Nephron progenitor cell (in vitro differentiated cells): Measurements from ENCODE around the gene INPP5D.
"Not testable (repeated sequence)": the region's sequence is repeated elsewhere in the genome, so short reads cannot be mapped to it uniquely, and the experiment has no call there.

Experiments
- DNase-seq: peaks from one replicate; pipeline ENCODE4 v3.0.0; 2021
- H3K27ac Mint-ChIP-seq: 2 replicates; pipeline ENCODE4 v1.8.0; 2021; ENCODE audit warnings: mild to moderate bottlenecking, moderate library complexity, mixed read lengths
- H3K27me3 Mint-ChIP-seq: 2 replicates; pipeline ENCODE4 v1.8.0; 2021; ENCODE audit warnings: mild to moderate bottlenecking, low read depth, mixed read lengths; ENCODE audit not compliant: poor library complexity
- H3K36me3 Mint-ChIP-seq: 2 replicates; pipeline ENCODE4 v1.8.0; 2021; ENCODE audit warnings: low read depth, mixed read lengths
- H3K4me1 Mint-ChIP-seq: 2 replicates; pipeline ENCODE4 v1.8.0; 2021; ENCODE audit warnings: mixed read lengths
- H3K4me3 Mint-ChIP-seq: 2 replicates; pipeline ENCODE4 v1.8.0; 2021; ENCODE audit warnings: mild to moderate bottlenecking, moderate library complexity, mixed read lengths
- H3K9me3 Mint-ChIP-seq: 2 replicates; pipeline ENCODE4 v1.8.0; 2021; ENCODE audit warnings: mild to moderate bottlenecking, moderate library complexity, mixed read lengths
- CTCF ChIP-seq: fragments of 200-600 bp; sonication (generic); IDR thresholded peaks from 2 replicates; pipeline ENCODE4 v1.5.0; 2021; ENCODE audit warnings: antibody characterized with exemption

INPP5D gene

GRCh38 chr2:233156001-233156400 is 95.9 kb downstream of the INPP5D start:
- Mint-ChIP-seq H3K9me3 (no peaks in the 10 kb centered on the region), H3K36me3 (no peaks in the 10 kb centered on the region), H3K4me3 (no peak overlapping the region), H3K27me3 (peaks cover 4% of the 10 kb centered on the region), H3K27ac (no peak overlapping the region), H3K4me1 (no peaks in the 10 kb centered on the region)
- no peak for TF ChIP-seq CTCF
- DNase-seq: no peak

GRCh38 chr2:233156461-233156860 is 96.3 kb downstream of the INPP5D start:
- not testable (repeated sequence) for H3K4me1 Mint-ChIP-seq, H3K27ac Mint-ChIP-seq, H3K36me3 Mint-ChIP-seq

GRCh38 chr2:233161730-233162129 is 101.6 kb downstream of the INPP5D start:
- DNase-seq: no peak
- Mint-ChIP-seq H3K4me3 (no peak overlapping the region), H3K4me1 (peaks cover 13% of the 10 kb centered on the region), H3K9me3 (no peaks in the 10 kb centered on the region), H3K36me3 (no peaks in the 10 kb centered on the region), H3K27ac (peak overlapping the region; percentile 47), H3K27me3 (peaks cover 4% of the 10 kb centered on the region)
- TF ChIP-seq CTCF: no peak

More at GRCh38 chr2:233156461-233156860, 96.3 kb downstream of the INPP5D start:
- H3K27me3 Mint-ChIP-seq, H3K9me3 Mint-ChIP-seq, H3K4me3 Mint-ChIP-seq, DNase-seq: not testable (repeated sequence)

GRCh38 chr2:233162770-233163169 is 102.6 kb downstream of the INPP5D start:
- no peak overlapping the region for H3K27ac Mint-ChIP-seq
- DNase-seq: no peak
- H3K4me1 Mint-ChIP-seq: peaks cover 13% of the 10 kb centered on the region
- H3K4me3 Mint-ChIP-seq: no peak overlapping the region
- no peak for TF ChIP-seq CTCF
- H3K9me3 Mint-ChIP-seq: no peaks in the 10 kb centered on the region
- no peaks in the 10 kb centered on the region for H3K36me3 Mint-ChIP-seq
- H3K27me3 Mint-ChIP-seq: no peaks in the 10 kb centered on the region

- H3K4me3 Mint-ChIP-seq: no peak overlapping the region
- no peaks in the 10 kb centered on the region for H3K27me3 Mint-ChIP-seq
- H3K4me1 Mint-ChIP-seq: peaks cover 13% of the 10 kb centered on the region
- DNase-seq: no peak
- peak overlapping the region; percentile 47 for H3K27ac Mint-ChIP-seq
- no peak for TF ChIP-seq CTCF
- no peaks in the 10 kb centered on the region for H3K36me3 Mint-ChIP-seq
- H3K9me3 Mint-ChIP-seq: no peaks in the 10 kb centered on the region
These were observed 103.5 kb downstream of the INPP5D start for GRCh38 chr2:233163486-233164103.

GRCh38 chr2:233164128-233164635 is 104.0 kb downstream of the INPP5D start:
- Mint-ChIP-seq H3K4me1 (peaks cover 16% of the 10 kb centered on the region), H3K27ac (peak overlapping the region; percentile 80), H3K4me3 (no peak overlapping the region), H3K36me3 (no peaks in the 10 kb centered on the region), H3K27me3 (peaks cover 4% of the 10 kb centered on the region), H3K9me3 (no peaks in the 10 kb centered on the region)
- no peak for DNase-seq
- no peak for TF ChIP-seq CTCF
